NCI-H524 treated with DMSO at 0.1 percent for 48 hours (cell line): ENCODE measurements around the gene SULT1A2.
"Not testable (repeated sequence)": the region's sequence is repeated elsewhere in the genome, so short reads cannot be mapped to it uniquely, and the experiment has no call there.

Experiments
- DNase-seq: peaks from one replicate; lab custom pipeline; 2025; lab: John Stamatoyannopoulos, UW

The SULT1A2 gene

GRCh38 chr16:28558456-28558855 is 38.4 kb downstream of the SULT1A2 start:
- no peak for DNase-seq

GRCh38 chr16:28556914-28557320 is 39.9 kb downstream of the SULT1A2 start:
- no peak for DNase-seq

GRCh38 chr16:28555561-28555960 is 41.3 kb downstream of the SULT1A2 start:
- DNase-seq: no peak

- DNase-seq: no peak
These were observed 42.0 kb downstream of the SULT1A2 start for GRCh38 chr16:28554634-28555423.

DNA sequence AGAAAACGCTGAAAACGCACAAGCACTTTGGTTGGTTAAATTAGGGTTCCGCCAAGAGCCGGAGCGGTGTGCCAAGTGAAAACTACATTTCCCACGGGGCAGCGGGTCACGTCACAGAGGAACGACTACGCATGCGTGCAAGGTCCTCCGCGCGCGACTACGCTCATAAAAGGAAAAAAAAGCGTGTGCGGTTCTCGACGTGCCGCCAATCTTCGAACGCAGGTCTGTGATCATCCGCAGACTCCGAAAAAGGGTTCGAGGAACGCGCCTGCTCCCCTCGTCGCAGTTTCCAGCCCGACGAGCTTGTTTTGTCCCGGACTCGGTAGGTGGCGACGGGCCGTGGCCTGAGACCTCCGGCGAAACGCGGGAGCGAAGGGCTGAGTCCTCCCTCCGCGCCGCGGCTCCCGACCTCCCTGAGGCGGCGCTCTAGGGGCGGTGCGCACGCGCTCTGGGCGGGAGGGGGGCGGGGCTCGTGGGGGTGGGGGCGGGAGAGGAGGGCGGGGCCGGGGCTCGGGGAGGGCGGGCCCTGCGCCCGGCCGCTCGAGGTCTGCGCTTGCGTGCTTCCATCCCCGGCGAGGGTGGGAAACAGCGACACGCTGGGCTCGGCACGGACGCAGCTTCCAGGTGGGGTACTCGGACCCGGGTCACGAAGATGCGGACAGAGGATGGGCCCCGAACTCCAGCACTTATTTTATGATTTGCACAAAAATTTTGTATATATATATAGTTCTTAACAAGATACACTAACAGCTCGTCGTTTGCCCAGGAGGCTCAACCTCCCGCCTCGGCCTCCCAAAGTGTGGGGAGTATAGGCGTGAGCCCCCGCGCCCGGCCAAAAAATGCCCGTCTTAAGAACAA is 42.8 kb downstream of the SULT1A2 start, which contains the start of gene SGF29:
TSS of gene SGF29 (plus strand) at position 145 of the 858 bp plus-strand sequence. CDS start 27,150 bp downstream, outside the sequence.
- peak; percentile 73 for DNase-seq

DNA sequence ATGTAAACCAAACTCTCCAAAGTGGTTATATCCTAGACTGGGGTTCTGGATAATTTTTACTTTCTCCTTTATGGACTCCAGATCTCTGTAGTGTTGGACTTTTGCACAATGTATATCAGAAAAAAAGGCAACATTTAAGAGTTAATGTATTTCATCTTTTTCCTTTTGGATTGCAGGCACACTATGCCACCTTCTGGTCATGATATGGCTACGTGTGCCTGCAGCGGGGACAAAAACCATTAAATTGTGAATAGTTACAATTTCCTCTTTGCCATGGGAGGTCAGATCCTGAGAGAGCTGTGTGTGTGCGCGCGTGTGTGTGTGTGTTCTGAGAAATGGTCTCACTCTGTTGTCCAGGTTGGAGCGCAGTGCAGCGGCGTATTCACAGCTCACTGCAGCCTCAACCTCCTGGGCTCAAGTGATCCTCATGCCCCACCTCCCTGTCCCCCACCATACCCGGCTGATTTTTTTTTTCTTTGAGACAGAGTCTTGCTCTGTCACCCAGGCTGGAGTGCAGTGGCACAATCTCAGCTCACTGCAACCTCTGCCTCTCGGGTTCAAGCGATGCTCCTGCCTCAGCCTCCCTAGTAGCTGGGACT is 47.5 kb downstream of the SULT1A2 start:
- no peak for DNase-seq

DNA sequence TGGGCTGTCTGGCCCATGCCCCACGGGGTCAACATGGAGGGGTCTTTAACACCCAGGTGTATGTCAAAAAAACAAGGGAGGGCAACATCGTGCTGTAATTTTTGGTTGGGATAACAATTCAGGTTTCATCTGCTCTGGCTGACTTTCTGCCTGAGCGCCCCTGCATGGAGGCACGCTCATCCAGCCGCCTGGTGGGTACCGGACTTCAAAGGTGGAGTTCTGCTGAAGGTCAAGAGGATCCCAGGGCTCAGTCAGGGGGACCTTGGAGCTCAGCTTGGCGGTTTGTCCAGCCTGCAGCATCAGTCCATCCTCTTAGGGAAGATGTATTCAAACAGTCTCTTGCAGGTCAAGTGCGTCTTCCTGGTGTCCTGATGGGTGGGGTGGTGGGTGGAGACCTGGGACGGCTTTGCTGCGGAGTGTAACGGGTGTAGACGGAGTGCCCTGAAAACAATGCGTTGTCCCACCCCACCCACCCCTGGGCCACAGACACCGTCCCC is 48.5 kb downstream of the SULT1A2 start:
- DNase-seq: no peak

- no peak for DNase-seq
These were observed 50.2 kb downstream of the SULT1A2 start for GRCh38 chr16:28546626-28547025.

DNA sequence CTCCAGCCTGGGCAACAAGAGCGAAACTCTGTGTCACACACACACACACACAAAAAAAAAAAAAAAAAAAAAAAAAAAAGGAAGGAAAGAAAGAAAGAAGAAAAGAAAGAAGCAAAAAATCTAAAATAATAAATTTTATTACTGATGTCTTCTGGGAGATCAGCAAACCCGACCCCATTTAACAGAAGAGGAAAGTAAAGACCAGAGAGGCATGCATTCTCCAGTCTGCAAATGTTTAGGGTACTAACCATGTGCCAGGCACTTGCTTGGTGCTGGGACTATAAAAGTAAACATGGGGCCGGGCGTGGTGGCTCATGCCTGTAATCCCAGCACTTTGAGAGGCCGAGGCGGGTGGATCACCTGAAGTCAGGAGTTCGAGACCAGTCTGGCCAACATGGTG is 50.9 kb downstream of the SULT1A2 start:
- not testable (repeated sequence) for DNase-seq

DNA sequence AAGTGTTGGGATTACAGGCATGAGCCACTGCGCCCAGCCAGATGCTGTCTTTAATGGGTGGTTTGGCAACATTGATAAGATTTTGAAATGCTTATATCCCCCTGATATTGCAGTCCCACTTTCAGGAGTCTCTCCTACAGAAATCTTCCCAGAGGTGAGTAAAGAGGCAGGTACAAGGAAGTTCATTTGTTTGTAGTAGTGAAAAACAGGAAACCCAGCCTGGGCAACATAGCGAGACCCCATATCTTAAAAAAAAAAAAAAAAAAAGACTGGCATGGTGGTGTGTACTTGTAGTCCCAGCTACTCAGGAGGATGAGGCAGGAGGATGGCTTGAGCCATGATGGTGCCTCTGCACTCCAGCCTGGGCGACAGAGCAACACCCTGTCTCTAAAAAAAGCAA is 51.9 kb downstream of the SULT1A2 start:
- no peak for DNase-seq

DNA sequence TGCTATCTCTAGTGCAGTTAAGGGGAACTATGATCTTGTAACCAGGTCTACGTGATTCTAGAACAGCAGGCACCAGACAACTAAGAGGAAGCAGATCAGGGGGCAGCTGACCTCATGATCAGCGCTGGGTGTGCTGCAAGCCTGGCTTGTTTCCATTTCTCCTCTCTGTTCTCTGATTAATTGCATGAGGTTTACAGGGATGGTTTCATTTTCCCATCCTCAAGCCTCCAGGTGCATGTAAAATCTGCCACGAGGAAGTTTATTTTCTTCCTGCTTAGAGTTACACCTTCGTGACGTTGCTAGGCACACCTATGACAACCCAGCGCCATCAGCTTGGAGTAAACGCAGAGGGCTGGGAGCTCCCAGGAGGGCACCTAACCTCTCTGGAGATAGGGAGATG is 53.8 kb downstream of the SULT1A2 start:
- DNase-seq: no peak

DNA sequence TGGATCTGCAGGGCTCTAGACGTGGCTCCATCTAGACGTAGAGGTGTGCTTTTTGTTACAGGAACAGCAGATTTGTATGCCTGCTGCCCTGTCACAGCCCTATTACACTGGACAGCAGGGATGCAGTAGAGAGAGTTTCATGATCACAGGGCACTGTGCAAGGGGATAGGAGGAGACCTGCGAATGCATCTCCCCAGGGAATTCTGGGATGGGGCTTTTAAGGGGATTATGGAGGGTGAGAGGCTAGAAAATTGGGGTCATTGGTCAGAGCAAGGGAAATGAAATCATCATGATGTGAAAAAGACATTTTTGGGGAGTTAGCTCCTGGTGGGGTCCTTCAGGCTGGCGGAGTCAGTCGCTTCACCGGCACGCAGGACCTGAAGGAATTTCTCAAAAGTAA is 54.2 kb downstream of the SULT1A2 start:
- no peak for DNase-seq
